ENCODE measurements around the gene ZNF575. TPM values are rescaled to one million over a fixed set of nuclear protein-coding genes. Genes with fewer than 3 reads are reported as not detected.

ZNF575 gene
- total RNA-seq, 1 experiment from 2014 or later, result 0.13 TPM

GRCh38 chr19:43526884-43527859 lies 5.8 kb upstream of the ZNF575 start, which contains the start of gene ETHE1:
TSS of gene ETHE1 (minus strand) at chr19:43527201. CDS start at chr19:43527177, 24 bp downstream.
- peak within 1 kb of the TSS; percentile 84 for H3K4me3 Mint-ChIP-seq
- POLR2A ChIA-PET, result interaction anchor here (0.6 kb wide), 1 partner anchor 8 kb away, joined by 3 read pairs; no protein-coding TSS in a partner anchor
- TF ChIP-seq ZNF263 (CRISPR knock-in tag; IDR thresholded peaks at IDR 0.05; ENCODE audit: low read depth) (no peak), ZNF416 (CRISPR knock-in tag; IDR thresholded peaks at IDR 0.05) (no peak), ELF4 (CRISPR knock-in tag; IDR thresholded peaks at IDR 0.05; ENCODE audit: low read depth) (no peak), MAX (CRISPR knock-in tag; IDR thresholded peaks at IDR 0.05) (peak; percentile 73; the same call in 1 of the 2 replicates), ARID4B (CRISPR knock-in tag; IDR thresholded peaks at IDR 0.05; ENCODE audit: borderline replicate concordance) (peak; percentile 84; the same call in 1 of the 2 replicates), SP1 (CRISPR knock-in tag; conservative IDR thresholded peaks at IDR 0.05) (peak; percentile 97), FOXP1 (CRISPR knock-in tag; IDR thresholded peaks at IDR 0.05; ENCODE audit: borderline replicate concordance) (peak; percentile 67; the same call in 1 of the 2 replicates), CREM (CRISPR knock-in tag; IDR thresholded peaks at IDR 0.05) (peak; percentile 52; the same call in 1 of the 2 replicates), GABPB1 (CRISPR knock-in tag; IDR thresholded peaks at IDR 0.05) (peak; percentile 56; the same call in 1 of the 2 replicates), ATF2 (CRISPR knock-in tag; IDR thresholded peaks at IDR 0.05; ENCODE audit: borderline replicate concordance, low read depth) (no peak), ETV6 (CRISPR knock-in tag; IDR thresholded peaks at IDR 0.05) (no peak), ZSCAN18 (CRISPR knock-in tag; IDR thresholded peaks at IDR 0.05) (no peak), NR2C2 (CRISPR knock-in tag; IDR thresholded peaks at IDR 0.05) (peak; percentile 46; the same call in 1 of the 2 replicates), TEAD1 (CRISPR knock-in tag; IDR thresholded peaks at IDR 0.05) (peak; percentile 69; the same call in 1 of the 2 replicates)
- TF ChIP-seq, protein P1, sequence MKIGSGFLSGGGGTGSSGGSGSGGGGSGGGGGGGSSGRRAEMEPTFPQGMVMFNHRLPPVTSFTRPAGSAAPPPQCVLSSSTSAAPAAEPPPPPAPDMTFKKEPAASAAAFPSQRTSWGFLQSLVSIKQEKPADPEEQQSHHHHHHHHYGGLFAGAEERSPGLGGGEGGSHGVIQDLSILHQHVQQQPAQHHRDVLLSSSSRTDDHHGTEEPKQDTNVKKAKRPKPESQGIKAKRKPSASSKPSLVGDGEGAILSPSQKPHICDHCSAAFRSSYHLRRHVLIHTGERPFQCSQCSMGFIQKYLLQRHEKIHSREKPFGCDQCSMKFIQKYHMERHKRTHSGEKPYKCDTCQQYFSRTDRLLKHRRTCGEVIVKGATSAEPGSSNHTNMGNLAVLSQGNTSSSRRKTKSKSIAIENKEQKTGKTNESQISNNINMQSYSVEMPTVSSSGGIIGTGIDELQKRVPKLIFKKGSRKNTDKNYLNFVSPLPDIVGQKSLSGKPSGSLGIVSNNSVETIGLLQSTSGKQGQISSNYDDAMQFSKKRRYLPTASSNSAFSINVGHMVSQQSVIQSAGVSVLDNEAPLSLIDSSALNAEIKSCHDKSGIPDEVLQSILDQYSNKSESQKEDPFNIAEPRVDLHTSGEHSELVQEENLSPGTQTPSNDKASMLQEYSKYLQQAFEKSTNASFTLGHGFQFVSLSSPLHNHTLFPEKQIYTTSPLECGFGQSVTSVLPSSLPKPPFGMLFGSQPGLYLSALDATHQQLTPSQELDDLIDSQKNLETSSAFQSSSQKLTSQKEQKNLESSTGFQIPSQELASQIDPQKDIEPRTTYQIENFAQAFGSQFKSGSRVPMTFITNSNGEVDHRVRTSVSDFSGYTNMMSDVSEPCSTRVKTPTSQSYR (CRISPR knock-in tag; IDR thresholded peaks at IDR 0.05), result 0 out of 2 replicates have a peak, but pooled peaks have one; percentile 40
- TF ChIP-seq, protein P2, sequence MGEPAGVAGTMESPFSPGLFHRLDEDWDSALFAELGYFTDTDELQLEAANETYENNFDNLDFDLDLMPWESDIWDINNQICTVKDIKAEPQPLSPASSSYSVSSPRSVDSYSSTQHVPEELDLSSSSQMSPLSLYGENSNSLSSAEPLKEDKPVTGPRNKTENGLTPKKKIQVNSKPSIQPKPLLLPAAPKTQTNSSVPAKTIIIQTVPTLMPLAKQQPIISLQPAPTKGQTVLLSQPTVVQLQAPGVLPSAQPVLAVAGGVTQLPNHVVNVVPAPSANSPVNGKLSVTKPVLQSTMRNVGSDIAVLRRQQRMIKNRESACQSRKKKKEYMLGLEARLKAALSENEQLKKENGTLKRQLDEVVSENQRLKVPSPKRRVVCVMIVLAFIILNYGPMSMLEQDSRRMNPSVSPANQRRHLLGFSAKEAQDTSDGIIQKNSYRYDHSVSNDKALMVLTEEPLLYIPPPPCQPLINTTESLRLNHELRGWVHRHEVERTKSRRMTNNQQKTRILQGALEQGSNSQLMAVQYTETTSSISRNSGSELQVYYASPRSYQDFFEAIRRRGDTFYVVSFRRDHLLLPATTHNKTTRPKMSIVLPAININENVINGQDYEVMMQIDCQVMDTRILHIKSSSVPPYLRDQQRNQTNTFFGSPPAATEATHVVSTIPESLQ (CRISPR knock-in tag; IDR thresholded peaks at IDR 0.05), result no peak
- TF ChIP-seq, protein P3, sequence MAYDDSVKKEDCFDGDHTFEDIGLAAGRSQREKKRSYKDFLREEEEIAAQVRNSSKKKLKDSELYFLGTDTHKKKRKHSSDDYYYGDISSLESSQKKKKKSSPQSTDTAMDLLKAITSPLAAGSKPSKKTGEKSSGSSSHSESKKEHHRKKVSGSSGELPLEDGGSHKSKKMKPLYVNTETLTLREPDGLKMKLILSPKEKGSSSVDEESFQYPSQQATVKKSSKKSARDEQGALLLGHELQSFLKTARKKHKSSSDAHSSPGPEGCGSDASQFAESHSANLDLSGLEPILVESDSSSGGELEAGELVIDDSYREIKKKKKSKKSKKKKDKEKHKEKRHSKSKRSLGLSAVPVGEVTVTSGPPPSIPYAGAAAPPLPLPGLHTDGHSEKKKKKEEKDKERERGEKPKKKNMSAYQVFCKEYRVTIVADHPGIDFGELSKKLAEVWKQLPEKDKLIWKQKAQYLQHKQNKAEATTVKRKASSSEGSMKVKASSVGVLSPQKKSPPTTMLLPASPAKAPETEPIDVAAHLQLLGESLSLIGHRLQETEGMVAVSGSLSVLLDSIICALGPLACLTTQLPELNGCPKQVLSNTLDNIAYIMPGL (CRISPR knock-in tag; IDR thresholded peaks at IDR 0.05), result peak; percentile 45; the same call in 1 of the 2 replicates
- TF ChIP-seq, protein P4, sequence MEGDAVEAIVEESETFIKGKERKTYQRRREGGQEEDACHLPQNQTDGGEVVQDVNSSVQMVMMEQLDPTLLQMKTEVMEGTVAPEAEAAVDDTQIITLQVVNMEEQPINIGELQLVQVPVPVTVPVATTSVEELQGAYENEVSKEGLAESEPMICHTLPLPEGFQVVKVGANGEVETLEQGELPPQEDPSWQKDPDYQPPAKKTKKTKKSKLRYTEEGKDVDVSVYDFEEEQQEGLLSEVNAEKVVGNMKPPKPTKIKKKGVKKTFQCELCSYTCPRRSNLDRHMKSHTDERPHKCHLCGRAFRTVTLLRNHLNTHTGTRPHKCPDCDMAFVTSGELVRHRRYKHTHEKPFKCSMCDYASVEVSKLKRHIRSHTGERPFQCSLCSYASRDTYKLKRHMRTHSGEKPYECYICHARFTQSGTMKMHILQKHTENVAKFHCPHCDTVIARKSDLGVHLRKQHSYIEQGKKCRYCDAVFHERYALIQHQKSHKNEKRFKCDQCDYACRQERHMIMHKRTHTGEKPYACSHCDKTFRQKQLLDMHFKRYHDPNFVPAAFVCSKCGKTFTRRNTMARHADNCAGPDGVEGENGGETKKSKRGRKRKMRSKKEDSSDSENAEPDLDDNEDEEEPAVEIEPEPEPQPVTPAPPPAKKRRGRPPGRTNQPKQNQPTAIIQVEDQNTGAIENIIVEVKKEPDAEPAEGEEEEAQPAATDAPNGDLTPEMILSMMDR (IDR thresholded peaks at IDR 0.05), result no peak

More at GRCh38 chr19:43526884-43527859, 5.8 kb upstream of the ZNF575 start, which contains the start of gene ETHE1:
- peak; percentile 83 for ATAC-seq
- Mint-ChIP-seq H3K9me3 (no peaks in the 10 kb centered on the region), H3K27me3 (ENCODE audit: low read depth) (peaks cover 46% of the 10 kb centered on the region), H3K4me1 (peaks cover 15% of the 10 kb centered on the region), H3K36me3 (no peaks in the 10 kb centered on the region), H3K27ac (no peak within 1 kb of the TSS)
- peak; percentile 89 for DNase-seq (ENCODE audit: low spot score)
- CTCF ChIA-PET, result interaction anchor here (0.6 to 4.9 kb wide), 10 partner anchors 8 to 136 kb away, joined by 3 to 25 read pairs (median 8); partner anchors contain the start of gene PHLDB3

All from WTC11 (cell line).